Body of pancreas (tissue), 4 donors: Measurements from ENCODE around the gene TARDBP.

Experiments used
- POLR2A ChIP-seq, 3 donors: fragments of 450-650 bp; IDR thresholded peaks; one replicate each; pipeline ENCODE4 v1.6.1; 2016; ENCODE audit warnings: antibody characterized with exemption in 3 of 3, mild to moderate bottlenecking in 2 of 3
- TF ChIP-seq, protein P1 (sequence below), 7 experiments: fragments of 450-650 bp in 4 of 7; fragments of 200-600 bp in 3 of 7; sonication (generic) in 3 of 7; IDR thresholded peaks; one replicate each; pipeline ENCODE4 v1.5.1; 2016 to 2019; ENCODE audit warnings: antibody characterized with exemption in 7 of 7

DNA sequence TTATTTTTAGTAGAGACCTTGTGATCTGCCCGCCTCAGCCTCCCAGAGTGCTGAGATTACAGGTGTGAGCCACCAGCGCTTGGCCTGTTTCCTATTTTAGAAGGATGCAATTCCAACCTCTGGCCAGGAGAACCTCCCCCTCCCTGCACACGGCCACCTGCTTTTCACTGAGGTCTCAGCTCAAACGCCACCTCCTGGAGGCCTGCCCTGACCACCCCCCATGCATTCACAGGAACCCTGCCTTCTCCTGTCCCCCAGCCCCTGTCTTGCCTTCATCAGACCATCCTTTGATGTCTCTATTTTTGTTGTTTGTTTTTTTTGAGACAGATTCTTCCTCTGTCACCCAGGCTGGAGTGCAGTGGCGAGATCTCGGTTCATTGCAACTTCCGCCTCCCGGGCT is 45.0 kb downstream of the TARDBP start:
- TF ChIP-seq, protein P1, sequence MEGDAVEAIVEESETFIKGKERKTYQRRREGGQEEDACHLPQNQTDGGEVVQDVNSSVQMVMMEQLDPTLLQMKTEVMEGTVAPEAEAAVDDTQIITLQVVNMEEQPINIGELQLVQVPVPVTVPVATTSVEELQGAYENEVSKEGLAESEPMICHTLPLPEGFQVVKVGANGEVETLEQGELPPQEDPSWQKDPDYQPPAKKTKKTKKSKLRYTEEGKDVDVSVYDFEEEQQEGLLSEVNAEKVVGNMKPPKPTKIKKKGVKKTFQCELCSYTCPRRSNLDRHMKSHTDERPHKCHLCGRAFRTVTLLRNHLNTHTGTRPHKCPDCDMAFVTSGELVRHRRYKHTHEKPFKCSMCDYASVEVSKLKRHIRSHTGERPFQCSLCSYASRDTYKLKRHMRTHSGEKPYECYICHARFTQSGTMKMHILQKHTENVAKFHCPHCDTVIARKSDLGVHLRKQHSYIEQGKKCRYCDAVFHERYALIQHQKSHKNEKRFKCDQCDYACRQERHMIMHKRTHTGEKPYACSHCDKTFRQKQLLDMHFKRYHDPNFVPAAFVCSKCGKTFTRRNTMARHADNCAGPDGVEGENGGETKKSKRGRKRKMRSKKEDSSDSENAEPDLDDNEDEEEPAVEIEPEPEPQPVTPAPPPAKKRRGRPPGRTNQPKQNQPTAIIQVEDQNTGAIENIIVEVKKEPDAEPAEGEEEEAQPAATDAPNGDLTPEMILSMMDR (IDR thresholded peaks at IDR 0.05): no peak
- TF ChIP-seq POLR2A (IDR thresholded peaks at IDR 0.05): no peak
